Panc1 (cell line): ENCODE results near the gene NEIL3.

ENCODE experiments used
- CTCF ChIP-seq: fragments of 450-650 bp; IDR thresholded peaks from 2 replicates; pipeline ENCODE4 v1.5.1; 2017; ENCODE audit warnings: mild to moderate bottlenecking
- POLR2AphosphoS5 ChIP-seq: IDR thresholded peaks from 2 replicates; pipeline ENCODE4 v1.6.1; 2012; ENCODE audit warnings: mild to moderate bottlenecking, low read depth, low read length, moderate library complexity
- SIN3A ChIP-seq: IDR thresholded peaks from 2 replicates; pipeline ENCODE4 v1.6.1; 2012; ENCODE audit warnings: low read depth, mild to moderate bottlenecking, low read length, moderate library complexity, borderline replicate concordance; ENCODE audit not compliant: insufficient read depth

DNA sequence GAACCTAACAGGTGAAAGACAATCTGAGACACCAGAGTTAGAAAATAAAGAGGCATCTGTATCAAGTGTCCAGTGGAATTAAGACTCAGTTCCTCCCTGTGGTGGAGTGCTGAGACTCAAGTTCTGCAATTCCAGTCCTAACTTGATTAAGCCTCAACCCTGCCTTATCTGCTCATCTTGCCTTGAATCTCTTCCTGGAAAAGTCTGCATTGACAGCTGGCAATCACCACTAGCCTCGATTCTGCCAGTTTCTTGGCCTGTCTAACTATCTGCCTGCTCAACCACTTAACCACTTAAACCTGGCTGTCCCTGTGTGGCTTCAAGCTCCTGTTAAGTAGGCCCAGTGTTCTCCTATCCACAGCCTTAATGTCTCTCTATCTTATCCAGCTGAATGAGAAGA, 22.4 kb upstream of the NEIL3 start:
- TF ChIP-seq SIN3A (no peak), CTCF (no peak), POLR2AphosphoS5 (no peak)
